ENCODE data around the gene CLCN1. TPM values are rescaled to one million over a fixed set of nuclear protein-coding genes. Genes with fewer than 3 reads are reported as not detected.
A peak's percentile ranks its signal among the peaks of the same experiment; 100 is the strongest.

The CLCN1 gene
- total RNA-seq, 1 experiment from 2014 or later: 0.13 TPM

GRCh38 chr7:143389316-143390103 is 73.6 kb downstream of the CLCN1 start:
- Histone ChIP-seq H4K8ac (replicated peaks; ENCODE audit: insufficient read length, low read depth, low read length) (no peak overlapping the region), H3K27ac (ENCODE audit: insufficient read length, low read depth, low read length) (no peak overlapping the region), H3K9me3 (ENCODE audit: control insufficient read depth, low read depth, low read length) (no peaks in the 10 kb centered on the region), H4K91ac (ENCODE audit: insufficient read length, low read depth, low read length) (no peak overlapping the region), H3K4me1 (ENCODE audit: insufficient read depth, low read length) (no peaks in the 10 kb centered on the region; the same call in 1 of the 2 replicates), H3K14ac (ENCODE audit: insufficient read depth, low read length) (no peak overlapping the region), H2AFZ (ENCODE audit: low read length) (no peak overlapping the region), H3K23ac (ENCODE audit: insufficient read length, low read depth, low read length) (no peak overlapping the region), H3K27me3 (ENCODE audit: insufficient read depth, low read length) (no peaks in the 10 kb centered on the region), H3K4me2 (ENCODE audit: insufficient read depth, insufficient read length, low read length) (no peak overlapping the region), H3K23me2 (ENCODE audit: insufficient read length, low read depth, low read length, poor library complexity, severe bottlenecking) (no peaks in the 10 kb centered on the region), H2BK12ac (ENCODE audit: insufficient read length, low read depth, low read length) (no peak overlapping the region), H4K20me1 (ENCODE audit: control insufficient read depth, insufficient read depth, insufficient read length) (peaks cover 2% of the 10 kb centered on the region), H3K18ac (ENCODE audit: insufficient read length, low read depth, low read length) (no peak overlapping the region), H2BK120ac (ENCODE audit: low read depth, low read length, poor library complexity, severe bottlenecking) (no peak overlapping the region), H3K79me2 (ENCODE audit: insufficient read depth, low read length) (peaks cover 3% of the 10 kb centered on the region; the same call in 1 of the 2 replicates), H4K5ac (ENCODE audit: insufficient read length, low read depth, low read length) (no peak overlapping the region), H2BK20ac (ENCODE audit: low read depth, low read length, poor library complexity, severe bottlenecking) (no peak overlapping the region), H2BK5ac (ENCODE audit: insufficient read length, low read length) (no peak overlapping the region), H2BK15ac (ENCODE audit: low read depth, low read length) (no peak overlapping the region), H3K9ac (ENCODE audit: extremely low read depth, insufficient read length, low read length) (no peak overlapping the region), H3K4ac (ENCODE audit: low read depth, low read length) (no peak overlapping the region), H2AK5ac (ENCODE audit: insufficient read length, low read length) (no peak overlapping the region), H3K79me1 (ENCODE audit: insufficient read depth, low read depth, low read length, poor library complexity, severe bottlenecking) (no peaks in the 10 kb centered on the region), H3K56ac (ENCODE audit: insufficient read length, low read depth, low read length) (no peak overlapping the region), H3T11ph (ENCODE audit: low read length) (no peak overlapping the region)
- H3K4me3 Mint-ChIP-seq: no peak overlapping the region
- peak; percentile 43 for DNase-seq
- peaks cover 37 to 67% (median 56%) of the 10 kb centered on the region in 3 experiments for H3K36me3 Mint-ChIP-seq (ENCODE audit: insufficient read depth in 1 of 3, low read depth in 3 of 3)
- TF ChIP-seq CTCF (conservative IDR thresholded peaks at IDR 0.05): no peak
- no CpG with 5 or more reads among the region's 15 CpGs for WGBS (ENCODE audit: extremely low coverage, insufficient read length, low lambda C conversion rate)
- peak overlapping the region; percentile 61 to 92 (median 81); a peak in 5 of 7 replicates for H3K27ac Mint-ChIP-seq
- H3K27me3 Mint-ChIP-seq (ENCODE audit: low read depth): no peaks in the 10 kb centered on the region; the same call in 1 of the 2 replicates
- no peaks in the 10 kb centered on the region for H3K9me3 Mint-ChIP-seq
- peaks cover 4 to 7% of the 10 kb centered on the region in 2 experiments for H3K4me1 Mint-ChIP-seq
